ENCODE data around the gene POTEF.
"Not testable (repeated sequence)": the region's sequence is repeated elsewhere in the genome, so short reads cannot be mapped to it uniquely, and the experiment has no call there.

- TF ChIP-seq CTCF (conservative IDR thresholded peaks at IDR 0.05; ENCODE audit: low read length); EZH2phosphoT487 (IDR thresholded peaks at IDR 0.05; ENCODE audit: borderline replicate concordance, low read depth, low read length): not testable (repeated sequence)
Observed at GRCh38 chr2:130120924-130121323, 8.1 kb downstream of the POTEF start.
